DOHH2 (cell line): Measurements from ENCODE around the gene LAMA5.
A peak's percentile ranks its signal among the peaks of the same experiment; 100 is the strongest.

Experiments
- H3F3A ChIP-seq: fragments of 200-600 bp; sonication (generic), shearing (Covaris generic); 2 replicates; pipeline ENCODE4 v1.6.0; 2016; ENCODE audit warnings: antibody characterized with exemption, mild to moderate bottlenecking; ENCODE audit not compliant: control insufficient read depth, insufficient read depth
- H3K27ac ChIP-seq: fragments of 200-600 bp; sonication (generic); 2 replicates; pipeline ENCODE4 v1.5.1; 2014; ENCODE audit warnings: low read depth, mild to moderate bottlenecking, low read length, moderate library complexity
- H3K27me3 ChIP-seq: fragments of 200-600 bp; sonication (generic); 2 replicates; pipeline ENCODE4 v1.6.1; 2014; ENCODE audit warnings: mild to moderate bottlenecking, low read length, mixed read lengths; ENCODE audit not compliant: control insufficient read depth
- H3K36me3 ChIP-seq: fragments of 200-600 bp; sonication (generic); 2 replicates; pipeline ENCODE4 v1.6.1; 2014; ENCODE audit warnings: mild to moderate bottlenecking, low read length, moderate library complexity, mixed read lengths; ENCODE audit not compliant: control insufficient read depth
- H3K4me1 ChIP-seq: fragments of 200-600 bp; sonication (generic); 2 replicates; pipeline ENCODE4 v1.6.1; 2014; ENCODE audit warnings: mild to moderate bottlenecking, low read length, mixed read lengths; ENCODE audit not compliant: control insufficient read depth
- H3K4me2 ChIP-seq: fragments of 200-600 bp; sonication (generic); 2 replicates; pipeline ENCODE4 v1.6.0; 2014; ENCODE audit warnings: mild to moderate bottlenecking, low read length, moderate library complexity
- H3K4me3 ChIP-seq: fragments of 200-600 bp; sonication (generic); 2 replicates; pipeline ENCODE4 v1.5.1; 2014; ENCODE audit warnings: mild to moderate bottlenecking, low read length, mixed read lengths
- H3K79me2 ChIP-seq: fragments of 200-600 bp; sonication (generic); 2 replicates; pipeline ENCODE4 v1.6.1; 2014; ENCODE audit warnings: mild to moderate bottlenecking, low read length, mixed read lengths; ENCODE audit not compliant: control insufficient read depth
- H3K9me2 ChIP-seq: fragments of 200-600 bp; sonication (generic); replicated peaks from 2 replicates; pipeline ENCODE4 v1.6.1; 2014; ENCODE audit warnings: mild to moderate bottlenecking, low read length, mixed read lengths; ENCODE audit not compliant: control insufficient read depth
- H3K9me3 ChIP-seq: fragments of 200-600 bp; sonication (generic); 2 replicates; pipeline ENCODE4 v1.6.1; 2014; ENCODE audit warnings: antibody characterized with exemption, low read length, mixed read lengths; ENCODE audit not compliant: control insufficient read depth, insufficient read depth
- H4K20me1 ChIP-seq: fragments of 200-600 bp; sonication (generic); 2 replicates; pipeline ENCODE4 v1.6.0; 2014; ENCODE audit warnings: low read depth, mild to moderate bottlenecking, antibody characterized with exemption, low read length, moderate library complexity; ENCODE audit not compliant: control insufficient read depth, insufficient read depth
- EZH2phosphoT487 ChIP-seq: fragments of 200-600 bp; sonication (generic); IDR thresholded peaks from 2 replicates; pipeline ENCODE4 v1.6.1; 2017; ENCODE audit warnings: borderline replicate concordance, mild to moderate bottlenecking, antibody characterized with exemption, low read length, moderate library complexity, mixed read lengths
- TF ChIP-seq, protein P1 (sequence below): fragments of 200-600 bp; sonication (generic); IDR thresholded peaks from one replicate; pipeline ENCODE4 v1.5.1; 2014; ENCODE audit warnings: antibody characterized with exemption, mild to moderate bottlenecking, low read depth, low read length; ENCODE audit not compliant: poor library complexity, severe bottlenecking

LAMA5 gene

DNA sequence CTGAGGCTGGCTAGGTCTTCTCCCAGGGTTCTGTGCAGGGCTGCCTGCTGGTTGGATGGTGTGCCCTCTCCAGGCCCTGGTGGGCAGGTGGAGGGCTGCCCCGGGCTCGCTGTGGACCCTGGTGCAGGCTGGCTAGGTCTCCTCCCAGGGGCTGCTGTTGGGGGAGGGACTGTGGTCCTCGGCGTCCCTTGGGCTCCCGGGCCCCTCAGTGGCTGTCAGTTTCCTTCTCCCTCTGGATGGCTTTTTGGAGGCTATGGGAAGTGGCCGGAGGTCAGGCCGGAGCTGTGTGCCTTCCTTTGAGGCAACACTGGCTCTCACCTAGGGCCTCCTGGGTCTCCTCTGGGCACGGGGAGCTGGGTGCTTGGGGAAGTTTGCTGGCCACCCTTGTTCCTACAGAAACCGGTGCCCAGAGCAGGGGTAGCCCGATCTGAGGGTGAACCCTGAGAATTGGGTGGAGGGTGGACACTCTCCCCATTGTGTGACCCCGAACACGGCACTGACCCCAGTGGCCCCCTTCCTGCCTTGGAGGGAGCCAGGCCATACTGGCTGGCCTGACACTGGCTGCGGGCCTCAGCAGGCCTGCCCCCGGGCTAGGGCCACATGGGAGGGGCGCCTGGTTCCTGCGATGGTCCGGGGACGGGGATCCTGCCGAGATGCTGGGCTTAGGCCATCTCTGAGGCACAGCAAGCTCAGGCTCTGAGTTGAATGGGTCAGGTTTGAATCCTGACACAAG is 43.8 kb upstream of the LAMA5 start:
- Histone ChIP-seq H3K4me2 (peak overlapping the region; percentile 54; the same call in 1 of the 2 replicates), H3F3A (no peaks in the 10 kb centered on the region), H3K4me3 (no peak overlapping the region), H3K27me3 (no peaks in the 10 kb centered on the region), H3K27ac (no peak overlapping the region), H3K79me2 (peaks cover 9% of the 10 kb centered on the region), H3K4me1 (peaks cover 27% of the 10 kb centered on the region), H3K36me3 (no peaks in the 10 kb centered on the region), H4K20me1 (no peaks in the 10 kb centered on the region), H3K9me2 (no peaks in the 10 kb centered on the region), H3K9me3 (no peaks in the 10 kb centered on the region)
- TF ChIP-seq, protein P1, sequence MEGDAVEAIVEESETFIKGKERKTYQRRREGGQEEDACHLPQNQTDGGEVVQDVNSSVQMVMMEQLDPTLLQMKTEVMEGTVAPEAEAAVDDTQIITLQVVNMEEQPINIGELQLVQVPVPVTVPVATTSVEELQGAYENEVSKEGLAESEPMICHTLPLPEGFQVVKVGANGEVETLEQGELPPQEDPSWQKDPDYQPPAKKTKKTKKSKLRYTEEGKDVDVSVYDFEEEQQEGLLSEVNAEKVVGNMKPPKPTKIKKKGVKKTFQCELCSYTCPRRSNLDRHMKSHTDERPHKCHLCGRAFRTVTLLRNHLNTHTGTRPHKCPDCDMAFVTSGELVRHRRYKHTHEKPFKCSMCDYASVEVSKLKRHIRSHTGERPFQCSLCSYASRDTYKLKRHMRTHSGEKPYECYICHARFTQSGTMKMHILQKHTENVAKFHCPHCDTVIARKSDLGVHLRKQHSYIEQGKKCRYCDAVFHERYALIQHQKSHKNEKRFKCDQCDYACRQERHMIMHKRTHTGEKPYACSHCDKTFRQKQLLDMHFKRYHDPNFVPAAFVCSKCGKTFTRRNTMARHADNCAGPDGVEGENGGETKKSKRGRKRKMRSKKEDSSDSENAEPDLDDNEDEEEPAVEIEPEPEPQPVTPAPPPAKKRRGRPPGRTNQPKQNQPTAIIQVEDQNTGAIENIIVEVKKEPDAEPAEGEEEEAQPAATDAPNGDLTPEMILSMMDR = no peak
- TF ChIP-seq EZH2phosphoT487 = no peak

DNA sequence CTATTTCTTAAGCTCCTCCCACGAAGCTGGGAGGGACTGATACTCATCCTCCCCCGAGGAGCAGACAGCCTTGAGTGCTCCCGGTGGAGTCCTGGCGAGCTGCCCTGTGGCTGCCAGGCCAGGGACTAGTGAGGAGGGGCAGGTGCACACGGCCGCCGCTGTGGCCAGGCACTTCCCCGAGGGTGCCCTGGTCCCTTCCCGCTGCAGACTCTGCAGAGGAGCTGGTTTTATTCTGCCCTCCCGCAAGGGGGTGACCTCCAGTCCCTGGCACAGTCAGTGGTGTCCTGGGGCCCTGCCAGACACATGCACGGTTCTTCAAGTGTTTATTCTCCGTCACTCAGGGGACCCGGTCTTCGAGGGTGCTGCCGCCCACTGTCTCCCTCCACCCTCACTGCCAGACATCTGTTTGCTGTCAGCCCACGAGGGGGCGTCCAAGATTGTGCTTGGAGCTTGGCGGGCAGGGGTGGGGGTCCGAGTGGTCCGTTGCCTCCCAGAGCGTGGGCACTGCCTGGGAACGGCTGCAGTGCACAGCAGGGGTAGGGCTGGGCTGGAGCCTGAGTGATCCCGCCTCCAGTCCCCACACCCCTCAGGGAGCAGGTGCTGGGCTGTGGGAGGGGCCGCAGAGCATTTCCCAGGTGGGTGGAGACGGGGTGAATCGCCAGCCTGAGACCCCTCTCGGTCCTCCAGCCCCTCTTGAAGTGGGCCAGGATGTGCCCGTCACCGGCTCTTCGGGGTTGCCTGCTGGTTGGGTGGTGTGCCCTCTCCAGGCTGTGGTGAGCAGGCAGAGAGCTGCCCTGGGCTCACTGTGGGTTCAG is 43.0 kb upstream of the LAMA5 start:
- Histone ChIP-seq H3K9me3 (no peaks in the 10 kb centered on the region), H3K4me2 (peak overlapping the region; percentile 54), H3K27me3 (no peaks in the 10 kb centered on the region), H3F3A (no peaks in the 10 kb centered on the region), H3K36me3 (no peaks in the 10 kb centered on the region; the same call in 1 of the 2 replicates), H3K4me3 (peak overlapping the region; percentile 32), H3K4me1 (peaks cover 35% of the 10 kb centered on the region), H3K9me2 (no peaks in the 10 kb centered on the region), H3K27ac (no peak overlapping the region), H3K79me2 (peaks cover 17% of the 10 kb centered on the region), H4K20me1 (no peaks in the 10 kb centered on the region)
- no peak for TF ChIP-seq EZH2phosphoT487
- TF ChIP-seq, protein P1 = peak; percentile 94

DNA sequence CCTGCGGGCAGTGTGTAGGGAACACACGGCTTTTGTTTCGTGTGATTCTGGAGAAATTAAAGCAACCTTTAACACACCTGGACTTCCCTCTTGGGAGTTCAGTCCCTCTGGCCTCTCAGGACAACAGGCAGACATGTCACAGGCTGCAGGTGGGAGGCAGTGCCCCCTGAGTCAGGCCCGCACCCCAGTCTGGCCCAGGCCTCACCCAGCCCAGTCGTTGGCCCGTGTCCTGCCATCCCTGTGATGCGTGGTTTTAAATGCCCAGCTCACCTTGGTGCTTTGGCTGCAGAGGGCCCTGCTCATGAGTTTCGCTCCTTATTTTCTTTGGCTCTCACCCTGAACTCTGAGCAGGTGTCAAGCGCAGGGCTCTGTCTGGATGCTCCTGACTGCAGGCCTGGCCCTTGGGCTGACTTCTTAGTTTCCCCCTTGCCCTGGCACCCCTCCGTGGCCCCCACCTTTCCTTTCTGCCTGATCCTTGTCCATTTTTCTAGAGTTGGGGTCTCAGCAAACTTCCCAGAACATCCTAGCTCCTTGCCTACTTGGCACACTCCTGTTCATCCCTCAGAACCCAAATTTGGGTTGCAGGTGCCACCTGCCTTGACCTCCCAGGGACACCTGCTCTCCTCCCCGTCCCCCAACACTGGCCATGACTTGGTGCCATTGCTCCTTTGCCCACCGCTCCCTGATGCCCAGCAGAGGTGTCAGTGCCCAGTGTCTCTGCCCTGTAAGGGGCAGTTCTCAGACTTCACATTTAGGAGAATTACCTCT is 42.2 kb upstream of the LAMA5 start:
- Histone ChIP-seq H3K27ac (no peak overlapping the region), H3K4me2 (peak overlapping the region; percentile 54; the same call in 1 of the 2 replicates), H3K27me3 (no peaks in the 10 kb centered on the region), H3K4me1 (peaks cover 35% of the 10 kb centered on the region), H3K9me3 (no peaks in the 10 kb centered on the region), H3K36me3 (peaks cover 3% of the 10 kb centered on the region; the same call in 1 of the 2 replicates), H3K79me2 (peaks cover 26% of the 10 kb centered on the region), H3K4me3 (no peak overlapping the region), H4K20me1 (no peaks in the 10 kb centered on the region), H3F3A (no peaks in the 10 kb centered on the region), H3K9me2 (no peaks in the 10 kb centered on the region)
- TF ChIP-seq, protein P1 = no peak
- TF ChIP-seq EZH2phosphoT487 = no peak
